Stimulated activated memory B cell treated with anti-CD40 and anti-IgM and Interleukin-4, amounts not matched to agents 10 μg/mL and 1 μg/mL and 100 μg/mL, for 72 hours (primary cell): Measurements from ENCODE around the gene YAF2.
"Not testable (repeated sequence)": the region's sequence is repeated elsewhere in the genome, so short reads cannot be mapped to it uniquely, and the experiment has no call there.

Experiments used
- ATAC-seq: fragments of 150-1000 bp; cut with Tn5 transposase; 2 replicates; pipeline ENCODE4 v1.10.0; 2021
- H3K27ac Mint-ChIP-seq: one replicate; pipeline ENCODE4 v1.8.0; 2022; ENCODE audit warnings: mild to moderate bottlenecking, mixed read lengths
- H3K27me3 Mint-ChIP-seq: one replicate; pipeline ENCODE4 v1.8.0; 2022; ENCODE audit warnings: mixed read lengths
- H3K36me3 Mint-ChIP-seq: one replicate; pipeline ENCODE4 v1.8.0; 2022; ENCODE audit warnings: mixed read lengths
- H3K4me1 Mint-ChIP-seq: one replicate; pipeline ENCODE4 v1.8.0; 2022; ENCODE audit warnings: mixed read lengths
- H3K4me3 Mint-ChIP-seq: one replicate; pipeline ENCODE4 v1.8.0; 2022; ENCODE audit warnings: mild to moderate bottlenecking, moderate library complexity, mixed read lengths
- H3K9me3 Mint-ChIP-seq: one replicate; pipeline ENCODE4 v1.8.0; 2022; ENCODE audit warnings: mixed read lengths

The YAF2 gene

GRCh38 chr12:42227525-42227924, 10.5 kb downstream of the YAF2 start:
- ATAC-seq, H3K27ac Mint-ChIP-seq: not testable (repeated sequence)

DNA sequence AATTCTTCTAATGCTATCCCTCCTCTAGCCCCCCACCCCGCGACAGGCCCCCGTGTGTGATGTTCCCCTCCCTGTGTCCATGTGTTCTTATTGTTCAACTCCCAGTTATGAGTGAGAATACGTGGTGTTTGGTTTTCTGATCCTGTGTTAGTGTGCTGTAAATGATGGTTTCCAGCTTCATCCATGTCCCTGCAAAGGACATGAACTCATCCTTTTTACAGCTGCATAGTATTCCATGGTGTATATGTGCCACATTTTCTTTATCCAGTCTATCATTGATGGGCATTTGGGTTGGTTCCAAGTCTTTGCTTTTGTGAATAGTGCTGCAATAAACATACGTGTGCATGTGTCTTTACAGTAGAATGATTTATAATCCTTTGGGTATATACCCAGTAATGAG, 13.5 kb downstream of the YAF2 start:
- not testable (repeated sequence) for H3K4me3 Mint-ChIP-seq, H3K9me3 Mint-ChIP-seq, H3K27ac Mint-ChIP-seq, H3K27me3 Mint-ChIP-seq, ATAC-seq
- H3K4me1 Mint-ChIP-seq: peaks cover 23% of the 10 kb centered on the region
- H3K36me3 Mint-ChIP-seq: peaks cover 15% of the 10 kb centered on the region

More at GRCh38 chr12:42227525-42227924, 10.5 kb downstream of the YAF2 start:
- Mint-ChIP-seq H3K36me3 (peaks cover 25% of the 10 kb centered on the region), H3K4me1 (peaks cover 15% of the 10 kb centered on the region)
- H3K9me3 Mint-ChIP-seq, H3K27me3 Mint-ChIP-seq, H3K4me3 Mint-ChIP-seq: not testable (repeated sequence)

DNA sequence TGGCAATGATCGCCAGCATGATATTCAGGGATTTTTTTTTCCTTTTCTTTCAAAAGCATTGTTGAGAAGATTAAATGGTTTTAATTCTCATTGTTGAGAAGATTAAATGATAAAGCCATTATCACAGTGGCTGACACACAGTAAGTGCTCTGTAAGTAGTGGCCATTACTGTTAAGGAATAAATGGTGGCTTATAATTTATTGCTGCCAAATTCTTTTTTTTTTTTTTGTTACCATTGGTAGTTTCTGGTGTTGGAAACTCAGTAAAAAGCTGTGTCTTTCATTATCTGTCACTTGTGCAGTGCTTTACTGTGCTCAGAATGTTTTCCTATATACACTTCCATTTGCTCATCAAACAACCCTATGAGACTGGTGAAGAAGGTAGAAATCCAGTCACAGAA, 15.3 kb downstream of the YAF2 start:
- H3K27ac Mint-ChIP-seq: no peak overlapping the region
- no peaks in the 10 kb centered on the region for H3K9me3 Mint-ChIP-seq
- ATAC-seq: no peak
- no peaks in the 10 kb centered on the region for H3K27me3 Mint-ChIP-seq
- H3K36me3 Mint-ChIP-seq: peaks cover 15% of the 10 kb centered on the region
- H3K4me1 Mint-ChIP-seq: peaks cover 28% of the 10 kb centered on the region
- H3K4me3 Mint-ChIP-seq: no peak overlapping the region

DNA sequence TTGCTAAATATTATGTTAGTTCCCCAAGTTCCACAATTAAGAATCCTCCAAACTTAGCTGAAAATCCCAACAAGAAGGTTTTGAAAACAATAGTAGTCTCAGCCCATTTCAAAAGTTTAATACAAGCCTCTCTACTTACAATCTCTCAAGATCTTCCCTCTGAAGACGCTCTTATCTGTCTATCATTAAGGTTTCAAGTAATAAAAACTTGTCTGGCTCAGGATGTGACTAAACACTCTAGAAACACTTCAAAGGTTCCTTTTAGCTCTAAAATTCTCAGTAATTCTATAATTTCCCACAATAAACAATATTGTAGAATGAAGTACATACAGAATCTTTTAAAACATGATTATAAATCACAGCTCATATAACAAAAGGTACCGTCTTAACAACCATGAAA, 16.3 kb downstream of the YAF2 start:
- H3K4me3 Mint-ChIP-seq: no peak overlapping the region

DNA sequence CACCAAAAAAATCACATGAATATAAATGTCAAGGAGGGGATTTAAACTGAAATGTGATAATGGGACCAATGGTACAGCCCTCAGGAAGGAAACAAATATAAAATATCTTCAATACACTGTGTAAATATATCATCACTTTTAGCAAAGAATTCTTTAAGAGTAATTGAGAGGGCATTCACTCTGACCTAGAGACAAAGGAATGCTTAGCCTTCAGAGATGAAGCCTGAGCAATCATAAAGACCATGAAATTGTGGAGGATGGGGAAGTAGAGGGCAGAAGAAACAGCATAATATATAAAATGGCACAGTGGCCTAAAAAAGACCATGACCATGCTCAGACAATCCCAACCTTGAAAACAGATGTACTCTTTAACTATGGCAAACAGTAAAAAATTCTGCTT, 20.4 kb downstream of the YAF2 start:
- Mint-ChIP-seq H3K9me3 (no peaks in the 10 kb centered on the region), H3K27me3 (no peaks in the 10 kb centered on the region), H3K27ac (no peak overlapping the region), H3K36me3 (peaks cover 5% of the 10 kb centered on the region), H3K4me1 (peaks cover 37% of the 10 kb centered on the region), H3K4me3 (no peak overlapping the region)
- ATAC-seq: no peak

More for the DNA sequence above, 16.3 kb downstream of the YAF2 start:
- no peak overlapping the region for H3K27ac Mint-ChIP-seq
- H3K9me3 Mint-ChIP-seq: no peaks in the 10 kb centered on the region
- H3K4me1 Mint-ChIP-seq: peaks cover 31% of the 10 kb centered on the region
- no peak for ATAC-seq
- H3K36me3 Mint-ChIP-seq: peaks cover 15% of the 10 kb centered on the region
- H3K27me3 Mint-ChIP-seq: no peaks in the 10 kb centered on the region

DNA sequence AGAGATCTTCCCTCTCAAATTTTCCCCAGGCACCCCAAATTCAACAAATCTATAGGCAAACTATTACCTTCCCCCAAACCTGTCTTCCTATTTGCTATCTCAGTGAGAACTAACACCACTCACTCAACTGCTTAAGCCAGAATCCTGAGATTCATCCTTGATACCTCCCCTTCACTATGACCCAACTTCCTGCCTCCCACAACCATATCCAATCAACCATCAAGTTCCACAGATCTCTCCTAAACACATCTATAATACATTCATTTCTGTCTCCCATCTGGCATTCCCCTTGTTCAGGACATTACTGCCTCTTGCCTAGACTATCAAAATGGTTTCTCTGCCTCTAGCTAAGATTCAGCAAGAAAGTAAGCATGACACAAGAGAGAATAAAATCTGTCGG, 21.3 kb downstream of the YAF2 start:
- Mint-ChIP-seq H3K9me3 (no peaks in the 10 kb centered on the region), H3K4me1 (peaks cover 31% of the 10 kb centered on the region), H3K27me3 (no peaks in the 10 kb centered on the region), H3K36me3 (peaks cover 5% of the 10 kb centered on the region), H3K27ac (no peak overlapping the region), H3K4me3 (no peak overlapping the region)
- ATAC-seq: no peak

GRCh38 chr12:42215759-42216158, 22.3 kb downstream of the YAF2 start:
- not testable (repeated sequence) for H3K4me3 Mint-ChIP-seq, H3K27me3 Mint-ChIP-seq, H3K27ac Mint-ChIP-seq, H3K36me3 Mint-ChIP-seq, H3K9me3 Mint-ChIP-seq, ATAC-seq
- peaks cover 26% of the 10 kb centered on the region for H3K4me1 Mint-ChIP-seq

DNA sequence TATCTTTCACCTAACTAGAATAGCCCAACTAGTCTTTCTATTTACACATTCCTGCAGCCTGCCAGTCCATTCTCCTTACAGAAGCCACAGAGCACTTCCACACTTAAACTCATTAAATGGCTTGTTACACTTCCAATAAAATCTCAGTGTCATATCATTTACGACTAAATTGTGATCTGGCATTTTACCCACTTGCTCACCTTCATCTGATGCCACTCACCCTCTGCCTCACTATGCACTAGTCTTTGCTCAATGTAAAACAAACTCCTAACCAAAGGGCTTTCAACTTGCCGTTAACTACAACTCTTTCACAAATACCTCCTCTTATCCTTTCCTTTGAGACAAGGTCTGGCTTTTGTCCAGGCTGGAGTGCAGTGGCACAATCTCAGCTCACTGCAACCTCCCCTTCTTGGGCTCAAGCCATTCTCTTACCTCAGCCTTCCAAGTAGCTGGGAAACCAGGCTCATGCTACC, 24.1 kb downstream of the YAF2 start:
- Mint-ChIP-seq H3K27ac (no peak overlapping the region), H3K36me3 (peaks cover 5% of the 10 kb centered on the region), H3K27me3 (no peaks in the 10 kb centered on the region), H3K4me1 (peaks cover 9% of the 10 kb centered on the region), H3K4me3 (no peak overlapping the region), H3K9me3 (no peaks in the 10 kb centered on the region)
- ATAC-seq: no peak

DNA sequence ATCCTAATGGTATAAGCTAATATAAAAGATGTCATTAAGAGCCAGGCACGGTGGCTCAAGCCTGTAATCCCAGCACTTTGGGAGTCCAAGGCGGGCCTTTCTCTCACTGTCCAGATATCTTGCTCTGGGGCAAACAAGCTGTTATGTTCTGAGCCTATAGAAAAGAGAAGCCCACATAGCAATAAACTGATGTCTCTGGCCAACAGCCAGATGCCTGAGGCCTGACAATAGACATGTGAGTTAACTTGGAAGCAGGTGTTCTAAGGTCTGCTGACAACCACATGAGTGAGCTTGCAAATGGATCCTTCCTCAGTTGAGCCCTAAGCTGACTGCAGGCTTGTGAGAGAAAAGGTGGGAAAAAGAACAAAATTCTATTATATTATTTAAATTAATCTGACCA, 25.0 kb downstream of the YAF2 start:
- peaks cover 5% of the 10 kb centered on the region for H3K36me3 Mint-ChIP-seq
- no peaks in the 10 kb centered on the region for H3K27me3 Mint-ChIP-seq
- peaks cover 9% of the 10 kb centered on the region for H3K4me1 Mint-ChIP-seq
- no peaks in the 10 kb centered on the region for H3K9me3 Mint-ChIP-seq
- ATAC-seq: no peak
- H3K27ac Mint-ChIP-seq: no peak overlapping the region
- H3K4me3 Mint-ChIP-seq: no peak overlapping the region

GRCh38 chr12:42208574-42208973, 29.5 kb downstream of the YAF2 start:
- no peaks in the 10 kb centered on the region for H3K4me1 Mint-ChIP-seq
- no peaks in the 10 kb centered on the region for H3K9me3 Mint-ChIP-seq
- peaks cover 13% of the 10 kb centered on the region for H3K36me3 Mint-ChIP-seq
- H3K27me3 Mint-ChIP-seq: no peaks in the 10 kb centered on the region
- no peak overlapping the region for H3K4me3 Mint-ChIP-seq
- no peak for ATAC-seq
- H3K27ac Mint-ChIP-seq: no peak overlapping the region

DNA sequence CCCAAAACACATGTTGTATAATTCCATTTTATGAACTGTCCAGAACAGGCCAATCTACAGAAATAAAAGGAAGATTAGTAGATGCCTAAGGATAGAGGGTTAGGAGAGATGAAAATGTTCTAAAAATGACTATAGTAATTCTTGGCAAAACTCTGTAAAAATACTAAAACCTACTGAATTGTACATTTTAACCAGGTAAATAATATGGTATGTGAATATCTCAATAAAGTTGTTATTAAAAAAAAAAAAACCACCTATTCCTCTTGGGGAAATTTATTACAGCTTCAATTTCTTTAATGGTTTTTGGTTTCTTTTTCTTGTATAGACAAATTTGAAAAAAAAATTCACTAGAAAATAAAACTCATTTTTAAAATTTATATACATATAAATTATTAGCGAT, 33.2 kb downstream of the YAF2 start:
- Mint-ChIP-seq H3K4me1 (peaks cover 6% of the 10 kb centered on the region), H3K36me3 (peaks cover 29% of the 10 kb centered on the region), H3K27ac (no peak overlapping the region), H3K4me3 (no peak overlapping the region), H3K27me3 (no peaks in the 10 kb centered on the region), H3K9me3 (no peaks in the 10 kb centered on the region)
- no peak for ATAC-seq

DNA sequence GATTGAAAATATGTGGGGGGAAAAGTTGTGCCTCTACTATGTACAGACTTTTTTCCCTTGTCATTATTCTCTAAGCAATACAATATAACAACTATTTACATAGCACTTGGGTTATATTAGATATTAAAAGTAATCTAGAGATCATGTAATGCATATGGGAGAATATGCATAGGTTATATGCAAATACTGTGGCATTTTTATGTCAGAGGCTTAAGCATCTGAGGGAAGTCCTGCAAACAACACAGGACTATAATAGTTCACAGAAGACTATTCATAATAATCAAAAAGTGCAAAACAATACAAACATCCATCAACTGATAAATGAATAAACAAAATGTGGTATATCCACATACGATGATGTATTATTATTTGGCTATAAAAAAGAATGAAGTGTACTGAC, 33.7 kb downstream of the YAF2 start:
- H3K27me3 Mint-ChIP-seq: no peaks in the 10 kb centered on the region
- no peak overlapping the region for H3K27ac Mint-ChIP-seq
- ATAC-seq: no peak
- H3K4me3 Mint-ChIP-seq: no peak overlapping the region
- H3K4me1 Mint-ChIP-seq: peaks cover 6% of the 10 kb centered on the region
- H3K36me3 Mint-ChIP-seq: peaks cover 29% of the 10 kb centered on the region
- no peaks in the 10 kb centered on the region for H3K9me3 Mint-ChIP-seq

DNA sequence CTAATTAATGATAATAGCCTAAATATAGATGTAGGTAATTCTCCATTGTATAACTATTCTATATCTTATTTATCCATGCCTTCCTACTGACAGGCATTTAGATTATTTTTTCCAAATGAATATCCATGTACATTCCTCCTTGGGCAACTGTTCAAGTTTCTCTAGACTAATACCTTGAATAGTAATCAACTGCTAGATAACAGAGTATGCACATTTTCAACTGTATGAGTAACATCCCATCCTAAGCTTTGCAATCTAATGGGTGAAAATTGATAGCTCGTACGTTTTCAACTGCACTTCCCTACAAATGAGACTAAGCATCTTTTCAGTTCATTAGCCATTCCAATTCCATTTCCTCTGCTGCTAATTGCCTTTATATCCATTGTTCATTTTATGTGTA, 37.0 kb downstream of the YAF2 start:
- no peak for ATAC-seq
- H3K27ac Mint-ChIP-seq: no peak overlapping the region
- no peaks in the 10 kb centered on the region for H3K27me3 Mint-ChIP-seq
- H3K4me3 Mint-ChIP-seq: no peak overlapping the region
- no peaks in the 10 kb centered on the region for H3K9me3 Mint-ChIP-seq
- peaks cover 6% of the 10 kb centered on the region for H3K4me1 Mint-ChIP-seq
- peaks cover 27% of the 10 kb centered on the region for H3K36me3 Mint-ChIP-seq

- H3K4me3 Mint-ChIP-seq: no peak overlapping the region
- no peak overlapping the region for H3K27ac Mint-ChIP-seq
Observed at GRCh38 chr12:42199007-42199406, 39.0 kb downstream of the YAF2 start.

DNA sequence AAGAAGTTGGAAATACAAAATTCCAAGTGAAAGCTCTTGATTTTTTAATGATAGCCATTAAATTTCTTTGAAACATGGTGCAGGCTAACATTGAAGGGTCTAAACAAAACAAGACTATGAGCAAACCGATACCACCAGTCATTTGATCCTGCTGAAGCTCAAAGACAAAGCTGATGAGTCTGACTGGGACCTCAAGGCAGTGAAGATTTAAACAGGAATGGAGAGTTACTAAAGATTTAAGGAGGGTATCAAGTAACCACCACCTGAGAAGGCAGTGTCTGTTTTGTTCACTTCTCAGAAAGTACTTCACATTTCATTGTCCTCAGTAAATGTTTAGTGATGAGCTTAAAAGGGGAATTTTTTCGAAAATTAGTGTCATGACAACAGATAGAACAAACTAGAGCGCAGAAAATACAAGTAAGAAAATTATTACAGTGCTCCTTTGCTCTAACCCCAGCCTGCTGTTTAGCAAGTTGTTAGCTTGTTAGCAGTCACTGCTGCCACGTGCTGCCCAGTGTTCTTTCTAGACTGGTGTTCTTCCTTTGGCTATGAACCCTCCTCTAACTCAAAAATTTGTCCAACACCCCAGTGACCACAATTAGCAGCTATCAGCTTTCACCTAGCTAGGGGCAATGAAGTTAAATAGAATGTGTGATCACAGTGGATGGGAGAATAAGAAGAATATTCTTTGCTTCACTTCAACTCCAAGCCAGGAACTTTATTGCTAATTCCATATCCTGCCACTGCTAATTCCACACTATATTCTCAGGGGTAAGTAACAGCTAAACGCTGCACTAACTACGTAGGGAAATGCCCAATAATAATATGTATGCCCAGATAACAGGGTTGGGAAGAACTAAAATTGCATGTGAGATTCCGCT, 41.1 kb downstream of the YAF2 start:
- H3K4me1 Mint-ChIP-seq: peaks cover 9% of the 10 kb centered on the region

More at GRCh38 chr12:42199007-42199406, 39.0 kb downstream of the YAF2 start:
- Mint-ChIP-seq H3K36me3 (peaks cover 37% of the 10 kb centered on the region), H3K9me3 (no peaks in the 10 kb centered on the region), H3K27me3 (no peaks in the 10 kb centered on the region), H3K4me1 (peaks cover 13% of the 10 kb centered on the region)
- ATAC-seq: no peak

GRCh38 chr12:42192686-42193085, 45.4 kb downstream of the YAF2 start:
- Mint-ChIP-seq H3K4me3 (no peak overlapping the region), H3K9me3 (no peaks in the 10 kb centered on the region), H3K27ac (no peak overlapping the region), H3K4me1 (peaks cover 19% of the 10 kb centered on the region), H3K36me3 (peaks cover 28% of the 10 kb centered on the region), H3K27me3 (no peaks in the 10 kb centered on the region)
- no peak for ATAC-seq

More for the DNA sequence above, 41.1 kb downstream of the YAF2 start:
- H3K27ac Mint-ChIP-seq: no peak overlapping the region
- no peak for ATAC-seq
- peaks cover 37% of the 10 kb centered on the region for H3K36me3 Mint-ChIP-seq
- no peaks in the 10 kb centered on the region for H3K9me3 Mint-ChIP-seq
- H3K27me3 Mint-ChIP-seq: no peaks in the 10 kb centered on the region
- no peak overlapping the region for H3K4me3 Mint-ChIP-seq
